Esophagus muscularis mucosa (tissue), 4 donors: ENCODE data around the gene HSD11B2. TPM values are rescaled to one million over a fixed set of nuclear protein-coding genes. Genes with fewer than 3 reads are reported as not detected.

Experiments used
- DNase-seq: peaks from one replicate; pipeline ENCODE4 v3.0.0-alpha.2; 2017; ENCODE audit errors: extremely low spot score
- H3K27ac ChIP-seq, 4 donors: fragments of 200-600 bp; sonication (generic); replicated peaks in 1 of 4; 1 replicate in 3 of 4; 2 replicates in 1 of 4; pipeline ENCODE4 v1.5.1; 2016 to 2019; ENCODE audit warnings: mild to moderate bottlenecking in 1 of 4
- H3K27me3 ChIP-seq, 4 donors: fragments of 200-600 bp; sonication (generic); one replicate each; pipeline versions ENCODE4 v1.5.1 to v1.6.0; 2016 to 2019
- H3K36me3 ChIP-seq, 4 donors: fragments of 200-600 bp; sonication (generic); one replicate each; pipeline ENCODE4 v1.5.1; 2016 to 2019
- H3K4me1 ChIP-seq, 4 donors: fragments of 200-600 bp; sonication (generic); one replicate each; pipeline ENCODE4 v1.5.1; 2016 to 2019
- H3K4me3 ChIP-seq, 4 donors: fragments of 200-600 bp; sonication (generic); 1 replicate in 2 of 4; 2 replicates in 2 of 4; pipeline ENCODE4 v1.5.1; 2016 to 2019; ENCODE audit warnings: mild to moderate bottlenecking in 4 of 4, moderate library complexity in 1 of 4
- H3K9me3 ChIP-seq, 4 donors: fragments of 200-600 bp; sonication (generic); 1 replicate in 3 of 4; 2 replicates in 1 of 4; pipeline ENCODE4 v1.5.1; 2016 to 2019
- EP300 ChIP-seq: sonication (generic); formaldehyde crosslinking; IDR thresholded peaks from one replicate; pipeline ENCODE4 v1.6.1; 2017; ENCODE audit warnings: antibody characterized with exemption
- POLR2A ChIP-seq: fragments of 450-650 bp; IDR thresholded peaks from one replicate; pipeline ENCODE4 v1.6.1; 2017; ENCODE audit warnings: antibody characterized with exemption, moderate library complexity, mild to moderate bottlenecking, low read depth
- POLR2AphosphoS5 ChIP-seq, 2 donors: sonication (generic); formaldehyde crosslinking; IDR thresholded peaks; one replicate each; pipeline ENCODE4 v1.6.1; 2017; ENCODE audit warnings: antibody characterized with exemption in 2 of 2
- WGBS: methylation state at CpG from one replicate; pipeline ENCODE4 v1.1.5; 2018; 5-methylcytosine and 5-hydroxymethylcytosine counted together
- intact Hi-C: fragments of 100-400 bp; cut with DNase I; formaldehyde crosslinking; loops from one replicate; pipeline ENCODE4 v1.15.1; 2023
- total RNA-seq, 4 donors: library from RNA; depleted of rRNA; stranded (reverse); fragments of >200 nt; gene quantifications; one replicate each; pipeline versions ENCODE4 v1.1.0 to v1.2.1, GENCODE V29; 2016
- TF ChIP-seq, protein P1 (sequence below), 3 experiments: fragments of 200-600 bp in 2 of 3; fragments of 450-650 bp in 1 of 3; sonication (generic) in 2 of 3; IDR thresholded peaks; one replicate each; pipeline ENCODE4 v1.5.1; 2017 to 2019; ENCODE audit warnings: antibody characterized with exemption in 3 of 3, mild to moderate bottlenecking in 2 of 3, moderate library complexity in 1 of 3

HSD11B2 gene
- total RNA-seq, 4 donors from 2014 or later, result 0.42 to 2.2 (median 1.1) TPM; not detected in 1

DNA sequence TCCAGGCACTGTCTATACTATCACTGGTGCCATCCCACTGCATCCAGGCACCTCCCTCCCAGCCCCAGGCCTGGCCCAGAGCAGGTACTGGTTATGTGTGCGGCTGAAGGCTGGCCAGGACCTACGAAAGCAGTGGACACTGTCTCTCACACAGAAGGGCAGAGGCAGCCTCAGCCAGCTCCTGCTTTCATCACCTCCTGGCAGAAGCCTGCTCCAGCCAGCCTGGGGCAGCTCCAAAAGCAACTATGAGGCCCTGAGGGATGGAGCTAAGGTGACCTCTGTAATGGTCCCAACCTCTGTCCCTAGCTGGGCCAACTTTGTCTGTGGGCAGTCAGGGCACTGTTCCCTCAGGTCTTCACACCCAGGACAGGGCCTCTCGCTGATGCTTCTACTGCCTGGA lies 18.8 kb downstream of the HSD11B2 start:
- Histone ChIP-seq H3K4me1 (peaks cover 66 to 87% (median 76%) of the 10 kb centered on the region in 4 donors), H3K4me3 (no peak overlapping the region), H3K27me3 (no peaks in the 10 kb centered on the region), H3K36me3 (peaks cover 6 to 71% (median 46%) of the 10 kb centered on the region in 4 donors), H3K27ac (no peak overlapping the region), H3K9me3 (no peaks in the 10 kb centered on the region)
- DNase-seq, result no peak
- WGBS, result no CpG with 5 or more reads among the region's 3 CpGs
- intact Hi-C loops, result no loop called here
- TF ChIP-seq EP300 (no peak), POLR2AphosphoS5 (IDR thresholded peaks at IDR 0.05) (no peak), POLR2A (no peak)
- TF ChIP-seq, protein P1, sequence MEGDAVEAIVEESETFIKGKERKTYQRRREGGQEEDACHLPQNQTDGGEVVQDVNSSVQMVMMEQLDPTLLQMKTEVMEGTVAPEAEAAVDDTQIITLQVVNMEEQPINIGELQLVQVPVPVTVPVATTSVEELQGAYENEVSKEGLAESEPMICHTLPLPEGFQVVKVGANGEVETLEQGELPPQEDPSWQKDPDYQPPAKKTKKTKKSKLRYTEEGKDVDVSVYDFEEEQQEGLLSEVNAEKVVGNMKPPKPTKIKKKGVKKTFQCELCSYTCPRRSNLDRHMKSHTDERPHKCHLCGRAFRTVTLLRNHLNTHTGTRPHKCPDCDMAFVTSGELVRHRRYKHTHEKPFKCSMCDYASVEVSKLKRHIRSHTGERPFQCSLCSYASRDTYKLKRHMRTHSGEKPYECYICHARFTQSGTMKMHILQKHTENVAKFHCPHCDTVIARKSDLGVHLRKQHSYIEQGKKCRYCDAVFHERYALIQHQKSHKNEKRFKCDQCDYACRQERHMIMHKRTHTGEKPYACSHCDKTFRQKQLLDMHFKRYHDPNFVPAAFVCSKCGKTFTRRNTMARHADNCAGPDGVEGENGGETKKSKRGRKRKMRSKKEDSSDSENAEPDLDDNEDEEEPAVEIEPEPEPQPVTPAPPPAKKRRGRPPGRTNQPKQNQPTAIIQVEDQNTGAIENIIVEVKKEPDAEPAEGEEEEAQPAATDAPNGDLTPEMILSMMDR (IDR thresholded peaks at IDR 0.05), result no peak

GRCh38 chr16:67451061-67451703 lies 20.3 kb downstream of the HSD11B2 start:
- intact Hi-C loops, result no loop called here
- H3K9me3 ChIP-seq, result no peaks in the 10 kb centered on the region
- H3K27me3 ChIP-seq, result no peaks in the 10 kb centered on the region
- 79% methylated on average over 12 of the region's 12 CpGs for WGBS
- H3K36me3 ChIP-seq, result peaks cover 6 to 63% (median 44%) of the 10 kb centered on the region in 4 donors
- H3K4me1 ChIP-seq, result peaks cover 51 to 86% (median 70%) of the 10 kb centered on the region in 4 donors
- H3K4me3 ChIP-seq, result no peak overlapping the region
- TF ChIP-seq POLR2A, result no peak
- no peak for TF ChIP-seq EP300
- TF ChIP-seq, protein P1 (IDR thresholded peaks at IDR 0.05), result no peak
- no peak for TF ChIP-seq POLR2AphosphoS5 (IDR thresholded peaks at IDR 0.05)
- no peak for DNase-seq
- peak overlapping the region in 2 of 4 donors; percentile 3 to 10 for H3K27ac ChIP-seq

DNA sequence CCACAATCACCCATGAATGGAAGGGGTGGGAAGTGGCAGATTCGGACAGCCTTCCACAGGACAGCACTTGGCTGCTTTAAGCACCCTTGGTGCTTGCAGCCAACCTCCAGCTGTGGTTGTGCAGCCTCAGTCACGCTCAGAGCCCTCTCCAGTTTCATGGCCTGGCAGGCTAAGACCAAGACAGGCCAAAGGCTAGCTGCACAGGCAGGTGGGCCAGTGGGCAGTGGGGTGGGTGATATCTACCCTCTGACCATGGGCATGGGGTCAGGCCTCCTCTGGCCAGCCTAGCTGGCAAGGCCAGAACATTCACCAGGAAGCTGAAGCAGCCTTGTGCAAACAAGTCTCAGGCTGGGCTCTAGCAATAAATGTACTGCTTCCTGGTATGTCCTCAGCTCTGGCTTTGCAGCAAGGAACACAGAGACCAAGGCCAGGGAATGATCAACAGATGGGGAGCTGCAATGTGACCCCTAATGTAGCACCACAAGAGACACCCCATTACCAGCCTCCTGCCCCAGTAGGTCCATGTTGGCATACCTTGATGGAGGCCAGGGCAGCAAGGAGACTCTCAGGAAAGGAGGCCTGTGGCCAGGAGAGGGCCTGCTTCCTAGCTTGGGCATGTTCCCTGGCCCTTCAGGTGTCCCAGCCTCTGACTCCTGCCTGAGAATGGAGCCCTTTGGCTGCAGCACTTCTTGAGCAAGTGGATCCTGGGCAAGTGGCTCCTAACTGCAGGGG lies 20.9 kb downstream of the HSD11B2 start:
- Histone ChIP-seq H3K4me3 (no peak overlapping the region), H3K27me3 (no peaks in the 10 kb centered on the region), H3K36me3 (peaks cover 6 to 63% (median 44%) of the 10 kb centered on the region in 4 donors), H3K27ac (peak overlapping the region in 1 of 4 donors; percentile 3), H3K9me3 (no peaks in the 10 kb centered on the region), H3K4me1 (peaks cover 51 to 86% (median 70%) of the 10 kb centered on the region in 4 donors)
- TF ChIP-seq POLR2AphosphoS5 (IDR thresholded peaks at IDR 0.05), result no peak
- 56% methylated on average over 2 of the region's 2 CpGs for WGBS
- intact Hi-C loops, result no loop called here
- DNase-seq, result no peak

- no peak for DNase-seq
- intact Hi-C loops, result no loop called here
- Histone ChIP-seq H3K4me1 (peaks cover 53 to 87% (median 73%) of the 10 kb centered on the region in 4 donors), H3K36me3 (peaks cover 6 to 46% (median 37%) of the 10 kb centered on the region in 4 donors), H3K9me3 (no peaks in the 10 kb centered on the region), H3K27me3 (no peaks in the 10 kb centered on the region), H3K27ac (peak overlapping the region in 1 of 4 donors; percentile 4), H3K4me3 (no peak overlapping the region)
- WGBS, result 91% methylated on average over 4 of the region's 5 CpGs
- TF ChIP-seq, protein P1 (IDR thresholded peaks at IDR 0.05), result no peak
- TF ChIP-seq POLR2A (no peak), EP300 (no peak), POLR2AphosphoS5 (IDR thresholded peaks at IDR 0.05) (no peak)
Observed at GRCh38 chr16:67454104-67454503, 23.2 kb downstream of the HSD11B2 start.

DNA sequence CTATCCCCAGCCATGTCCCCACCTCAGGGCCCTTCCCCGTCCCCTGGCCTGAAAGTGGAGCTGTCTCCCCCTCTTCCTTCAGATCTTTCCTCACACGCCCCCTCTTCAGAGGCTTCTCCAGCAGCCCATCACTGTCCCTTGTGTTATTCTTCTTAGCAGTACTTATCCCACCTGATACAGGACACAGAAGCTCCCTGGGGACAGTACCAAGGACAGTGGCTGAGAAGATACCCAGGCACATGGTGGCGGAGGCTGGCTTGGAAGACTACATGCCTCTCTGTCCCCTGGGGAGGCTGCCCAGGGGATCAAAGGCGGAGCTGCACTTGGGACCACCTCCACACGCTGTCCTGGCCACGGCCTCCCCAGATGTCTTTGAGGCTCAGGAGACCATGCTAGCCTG lies 23.9 kb downstream of the HSD11B2 start:
- intact Hi-C loops, result no loop called here
- Histone ChIP-seq H3K27ac (no peak overlapping the region), H3K4me1 (peaks cover 53 to 87% (median 73%) of the 10 kb centered on the region in 4 donors), H3K4me3 (no peak overlapping the region), H3K9me3 (no peaks in the 10 kb centered on the region), H3K27me3 (no peaks in the 10 kb centered on the region), H3K36me3 (peaks cover 6 to 38% (median 33%) of the 10 kb centered on the region in 4 donors)
- TF ChIP-seq POLR2A, result no peak
- no peak for TF ChIP-seq POLR2AphosphoS5 (IDR thresholded peaks at IDR 0.05)
- TF ChIP-seq, protein P1 (IDR thresholded peaks at IDR 0.05), result no peak
- no peak for TF ChIP-seq EP300
- DNase-seq, result no peak
- 88% methylated on average over 2 of the region's 6 CpGs for WGBS
